ENCODE measurements around the gene CLDN2. TPM values are rescaled to one million over a fixed set of nuclear protein-coding genes. Genes with fewer than 3 reads are reported as not detected.

CLDN2 gene
- total and polyA plus RNA-seq, 2 donors from 2014 or later: 74.1 to 140 TPM

GRCh38 chrX:106936246-106936645, 16.0 kb downstream of the CLDN2 start:
- TF ChIP-seq, protein P1, sequence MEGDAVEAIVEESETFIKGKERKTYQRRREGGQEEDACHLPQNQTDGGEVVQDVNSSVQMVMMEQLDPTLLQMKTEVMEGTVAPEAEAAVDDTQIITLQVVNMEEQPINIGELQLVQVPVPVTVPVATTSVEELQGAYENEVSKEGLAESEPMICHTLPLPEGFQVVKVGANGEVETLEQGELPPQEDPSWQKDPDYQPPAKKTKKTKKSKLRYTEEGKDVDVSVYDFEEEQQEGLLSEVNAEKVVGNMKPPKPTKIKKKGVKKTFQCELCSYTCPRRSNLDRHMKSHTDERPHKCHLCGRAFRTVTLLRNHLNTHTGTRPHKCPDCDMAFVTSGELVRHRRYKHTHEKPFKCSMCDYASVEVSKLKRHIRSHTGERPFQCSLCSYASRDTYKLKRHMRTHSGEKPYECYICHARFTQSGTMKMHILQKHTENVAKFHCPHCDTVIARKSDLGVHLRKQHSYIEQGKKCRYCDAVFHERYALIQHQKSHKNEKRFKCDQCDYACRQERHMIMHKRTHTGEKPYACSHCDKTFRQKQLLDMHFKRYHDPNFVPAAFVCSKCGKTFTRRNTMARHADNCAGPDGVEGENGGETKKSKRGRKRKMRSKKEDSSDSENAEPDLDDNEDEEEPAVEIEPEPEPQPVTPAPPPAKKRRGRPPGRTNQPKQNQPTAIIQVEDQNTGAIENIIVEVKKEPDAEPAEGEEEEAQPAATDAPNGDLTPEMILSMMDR (IDR thresholded peaks at IDR 0.05; ENCODE audit: borderline replicate concordance, extremely low read depth, insufficient read depth): no peak
- Histone ChIP-seq H3K36me3 (ENCODE audit: control insufficient read depth in 2 of 3, insufficient read depth in 3 of 3, low read length in 3 of 3) (no peaks in the 10 kb centered on the region), H3K27me3 (ENCODE audit: control insufficient read depth, insufficient read depth, low read length) (no peaks in the 10 kb centered on the region), H3K4me3 (ENCODE audit: low read length in 3 of 3) (no peak overlapping the region), H3K4me1 (ENCODE audit: control insufficient read depth in 2 of 3, insufficient read depth in 2 of 3, low read depth in 1 of 3, low read length in 3 of 3) (peaks cover 0 to 2% (median 0%) of the 10 kb centered on the region in 3 donors), H3K27ac (ENCODE audit: low read depth in 2 of 2, low read length in 2 of 2) (no peak overlapping the region), H3K9ac (ENCODE audit: low read length in 3 of 3) (no peak overlapping the region), H3K9me3 (ENCODE audit: control insufficient read depth in 2 of 3, insufficient read depth in 1 of 3, low read length in 3 of 3) (no peaks in the 10 kb centered on the region)
- intact Hi-C loops (cut with DNase I): no loop called here
- no peak for DNase-seq
- no peak for FAIRE-seq

DNA sequence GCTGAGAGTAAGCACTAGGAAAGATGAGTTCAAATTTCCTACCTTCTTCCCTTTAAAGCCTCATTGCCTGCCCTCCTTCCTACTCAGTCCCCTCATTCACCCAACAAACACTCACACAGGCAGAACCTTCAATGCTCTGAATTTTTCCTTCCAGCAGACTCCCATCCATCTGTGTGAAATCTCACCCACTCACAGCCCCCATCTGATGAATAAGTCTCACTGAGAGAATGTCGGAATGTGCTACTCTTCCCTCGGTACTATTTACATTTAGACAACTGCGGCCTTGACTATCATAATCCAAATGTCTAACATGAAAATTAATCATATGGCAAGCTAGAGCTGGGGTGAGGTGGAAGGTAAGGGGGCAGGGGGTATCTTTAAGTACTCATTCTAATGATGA, 19.4 kb downstream of the CLDN2 start:
- DNase-seq (no peak), FAIRE-seq (no peak)
- Histone ChIP-seq H3K36me3 (ENCODE audit: control insufficient read depth in 2 of 3, insufficient read depth in 3 of 3, low read length in 3 of 3) (peaks cover 0 to 7% (median 0%) of the 10 kb centered on the region in 3 donors), H3K4me1 (ENCODE audit: control insufficient read depth in 2 of 3, insufficient read depth in 2 of 3, low read depth in 1 of 3, low read length in 3 of 3) (no peaks in the 10 kb centered on the region), H3K27ac (ENCODE audit: low read depth in 2 of 2, low read length in 2 of 2) (no peak overlapping the region), H3K9ac (ENCODE audit: low read length in 3 of 3) (no peak overlapping the region), H3K9me3 (ENCODE audit: control insufficient read depth in 2 of 3, insufficient read depth in 1 of 3, low read length in 3 of 3) (no peaks in the 10 kb centered on the region), H3K4me3 (ENCODE audit: low read length in 3 of 3) (no peak overlapping the region), H3K27me3 (ENCODE audit: control insufficient read depth, insufficient read depth, low read length) (no peaks in the 10 kb centered on the region)
- intact Hi-C loops (cut with DNase I): no loop called here
- TF ChIP-seq, protein P1 (IDR thresholded peaks at IDR 0.05; ENCODE audit: borderline replicate concordance, extremely low read depth, insufficient read depth): no peak

GRCh38 chrX:106940068-106940467, 19.9 kb downstream of the CLDN2 start:
- TF ChIP-seq, protein P1 (IDR thresholded peaks at IDR 0.05; ENCODE audit: borderline replicate concordance, extremely low read depth, insufficient read depth): no peak
- intact Hi-C loops (cut with DNase I): no loop called here

DNA sequence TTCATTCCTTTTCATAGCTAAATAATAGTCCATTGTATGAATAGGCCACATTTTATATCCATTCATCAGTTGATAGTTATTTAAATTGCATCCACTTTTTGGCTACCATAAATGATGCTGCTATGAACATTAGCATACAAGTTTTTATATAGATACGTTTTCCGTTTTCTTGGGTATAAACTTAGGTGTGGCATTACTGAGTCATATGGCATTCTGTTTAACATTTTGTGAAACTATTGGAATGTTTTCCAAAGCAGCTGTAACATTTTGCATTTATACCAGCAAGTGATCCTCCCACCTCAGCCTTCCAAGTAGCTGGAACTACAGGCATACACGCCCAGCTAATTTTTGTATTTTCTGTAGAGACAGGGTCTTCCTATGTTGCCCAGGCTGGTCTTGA, 26.3 kb downstream of the CLDN2 start:
- TF ChIP-seq, protein P1 (IDR thresholded peaks at IDR 0.05; ENCODE audit: borderline replicate concordance, extremely low read depth, insufficient read depth): no peak
- Histone ChIP-seq H3K9me3 (ENCODE audit: control insufficient read depth in 2 of 3, insufficient read depth in 1 of 3, low read length in 3 of 3) (no peaks in the 10 kb centered on the region), H3K4me1 (ENCODE audit: control insufficient read depth in 2 of 3, insufficient read depth in 2 of 3, low read depth in 1 of 3, low read length in 3 of 3) (peaks cover 0 to 3% (median 0%) of the 10 kb centered on the region in 3 donors), H3K36me3 (ENCODE audit: control insufficient read depth in 2 of 3, insufficient read depth in 3 of 3, low read length in 3 of 3) (peaks cover 0 to 5% (median 0%) of the 10 kb centered on the region in 3 donors), H3K4me3 (ENCODE audit: low read length in 3 of 3) (no peak overlapping the region), H3K9ac (ENCODE audit: low read length in 3 of 3) (no peak overlapping the region), H3K27ac (ENCODE audit: low read depth in 2 of 2, low read length in 2 of 2) (no peak overlapping the region), H3K27me3 (ENCODE audit: control insufficient read depth, insufficient read depth, low read length) (no peaks in the 10 kb centered on the region)
- no peak for FAIRE-seq
- intact Hi-C loops (cut with DNase I): no loop called here
- DNase-seq: no peak

More at GRCh38 chrX:106940068-106940467, 19.9 kb downstream of the CLDN2 start:
- Histone ChIP-seq H3K27ac (ENCODE audit: low read depth in 2 of 2, low read length in 2 of 2) (no peak overlapping the region), H3K9ac (ENCODE audit: low read length in 3 of 3) (no peak overlapping the region), H3K36me3 (ENCODE audit: control insufficient read depth in 2 of 3, insufficient read depth in 3 of 3, low read length in 3 of 3) (peaks cover 0 to 7% (median 0%) of the 10 kb centered on the region in 3 donors), H3K9me3 (ENCODE audit: control insufficient read depth in 2 of 3, insufficient read depth in 1 of 3, low read length in 3 of 3) (no peaks in the 10 kb centered on the region), H3K27me3 (ENCODE audit: control insufficient read depth, insufficient read depth, low read length) (no peaks in the 10 kb centered on the region), H3K4me1 (ENCODE audit: control insufficient read depth in 2 of 3, insufficient read depth in 2 of 3, low read depth in 1 of 3, low read length in 3 of 3) (no peaks in the 10 kb centered on the region), H3K4me3 (ENCODE audit: low read length in 3 of 3) (no peak overlapping the region)
- DNase-seq (no peak), FAIRE-seq (no peak)
